Mucosa of descending colon (tissue), 3 donors: ENCODE results near the gene PHRF1. TPM values are rescaled to one million over a fixed set of nuclear protein-coding genes. Genes with fewer than 3 reads are reported as not detected.

Source experiments
- ATAC-seq: fragments of 200-7000 bp; cut with Tn5 transposase; one replicate; pipeline ENCODE4 v1.9.1; 2020; ENCODE audit warnings: mild to moderate bottlenecking, moderate library complexity
- DNase-seq, 3 donors: peaks; one replicate each; pipeline ENCODE4 v3.0.0-alpha.2; 2020
- H3K36me3 ChIP-seq: fragments of 200-600 bp; one replicate; pipeline ENCODE4 v1.8.0; 2021; ENCODE audit warnings: low read depth, mild to moderate bottlenecking
- H3K4me1 ChIP-seq: fragments of 200-600 bp; one replicate; pipeline ENCODE4 v1.8.0; 2021; ENCODE audit warnings: low read depth, mild to moderate bottlenecking
- H3K4me3 ChIP-seq: fragments of 200-600 bp; one replicate; pipeline ENCODE4 v1.8.0; 2021; ENCODE audit warnings: mild to moderate bottlenecking
- H3K9me3 ChIP-seq: fragments of 200-600 bp; one replicate; pipeline ENCODE4 v1.8.0; 2021; ENCODE audit warnings: mild to moderate bottlenecking
- CTCF ChIP-seq: fragments of 200-600 bp; IDR thresholded peaks from one replicate; pipeline ENCODE4 v1.8.0; 2022; ENCODE audit warnings: antibody characterized with exemption, mild to moderate bottlenecking
- intact Hi-C, 2 donors: fragments of 100-400 bp; cut with DNase I in 1 of 2; cut with micrococcal nuclease in 1 of 2; formaldehyde crosslinking; loops; one replicate each; pipeline versions ENCODE4 v1.11.0 to v1.11.1; 2022; cut with DNase I, micrococcal nuclease
- total RNA-seq, 3 donors: library from RNA; stranded (reverse); fragmentation: NEBNext Ultra II Directional in 2 of 3; extraction: Animal tissue kit (Norgen Biotek cat#: 25700) in 2 of 3; gene quantifications; one replicate each; pipeline versions ENCODE4 v1.2.1 to v1.2.4, GENCODE V29; 2021 to 2023
- donor health status: DM: no; HTN: no; CAD: no; lungs with moderate emphysema.
- donor health status: DM: no; HTN: no; CAD: no.
- donor health status: DM: no; HTN: yes; CAD: no.

The PHRF1 gene
- total RNA-seq, 3 donors from 2014 or later = 35.0 to 40.2 (median 35.0) TPM

- Histone ChIP-seq H3K4me1 (peaks cover 29% of the 10 kb centered on the region), H3K4me3 (no peak overlapping the region), H3K9me3 (no peaks in the 10 kb centered on the region), H3K36me3 (no peaks in the 10 kb centered on the region)
- ATAC-seq (peak; percentile 5), DNase-seq (peak in 1 of 3 donors; percentile 67)
- no peak for TF ChIP-seq CTCF
- intact Hi-C loops = loop anchor here (10.0 kb wide), 1 partner anchor 169 kb away; no protein-coding TSS in a partner anchor
Observed at GRCh38 chr11:555227-555779, 21.0 kb upstream of the PHRF1 start.

- Histone ChIP-seq H3K9me3 (no peaks in the 10 kb centered on the region), H3K4me3 (no peak overlapping the region), H3K4me1 (peaks cover 29% of the 10 kb centered on the region), H3K36me3 (no peaks in the 10 kb centered on the region)
- no peak for ATAC-seq
- no peak for TF ChIP-seq CTCF
- DNase-seq = peak in 1 of 3 donors; percentile 55
- intact Hi-C loops = loop anchor here (10.0 kb wide), 1 partner anchor 169 kb away; no protein-coding TSS in a partner anchor
Observed at GRCh38 chr11:555780-556661, 20.2 kb upstream of the PHRF1 start.

- peaks cover 32% of the 10 kb centered on the region for H3K4me1 ChIP-seq
- no peaks in the 10 kb centered on the region for H3K9me3 ChIP-seq
- DNase-seq (no peak), ATAC-seq (no peak)
- H3K36me3 ChIP-seq = no peaks in the 10 kb centered on the region
- intact Hi-C loops = loop anchor here (10.0 kb wide), 1 partner anchor 168 kb away; no protein-coding TSS in a partner anchor
- no peak for TF ChIP-seq CTCF
- no peak overlapping the region for H3K4me3 ChIP-seq
Observed at GRCh38 chr11:556662-557256, 19.5 kb upstream of the PHRF1 start.

- Histone ChIP-seq H3K4me3 (no peak overlapping the region), H3K4me1 (peaks cover 40% of the 10 kb centered on the region), H3K9me3 (no peaks in the 10 kb centered on the region), H3K36me3 (no peaks in the 10 kb centered on the region)
- ATAC-seq = no peak
- intact Hi-C loops = loop anchor here (10.0 kb wide), 1 partner anchor 167 kb away; no protein-coding TSS in a partner anchor
- DNase-seq = no peak
- no peak for TF ChIP-seq CTCF
Observed at GRCh38 chr11:557328-558132, 18.7 kb upstream of the PHRF1 start.

GRCh38 chr11:558503-558902 lies 17.8 kb upstream of the PHRF1 start:
- no peaks in the 10 kb centered on the region for H3K36me3 ChIP-seq
- ATAC-seq = no peak
- H3K4me3 ChIP-seq = no peak overlapping the region
- TF ChIP-seq CTCF = no peak
- DNase-seq = peak in 1 of 3 donors; percentile 57
- intact Hi-C loops = loop anchor here (10.0 kb wide), 1 partner anchor 166 kb away; no protein-coding TSS in a partner anchor
- no peaks in the 10 kb centered on the region for H3K9me3 ChIP-seq
- H3K4me1 ChIP-seq = peaks cover 42% of the 10 kb centered on the region
